ENCODE measurements around the gene TEPSIN.

DNA sequence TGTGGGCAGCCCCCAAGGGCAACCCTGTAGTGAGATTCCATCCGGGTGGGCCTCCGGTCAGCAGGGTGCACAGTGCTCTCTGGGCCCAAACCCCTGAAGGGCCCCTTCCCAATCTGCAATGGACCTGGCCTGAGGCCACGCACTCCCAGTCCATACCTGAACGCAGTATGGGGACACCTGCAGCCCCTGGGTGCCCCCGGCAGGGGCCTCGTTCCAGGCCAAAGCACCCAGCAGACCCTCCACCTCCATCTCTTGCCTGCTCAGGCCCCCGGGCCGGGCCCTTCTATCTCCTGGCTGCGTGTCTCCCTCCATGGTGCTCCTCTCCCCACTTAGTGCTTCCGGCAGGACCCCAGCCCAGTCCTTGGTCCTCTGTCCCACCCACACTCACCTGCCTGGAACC is 55.5 kb downstream of the TEPSIN start:
- TF ChIP-seq, protein P1, sequence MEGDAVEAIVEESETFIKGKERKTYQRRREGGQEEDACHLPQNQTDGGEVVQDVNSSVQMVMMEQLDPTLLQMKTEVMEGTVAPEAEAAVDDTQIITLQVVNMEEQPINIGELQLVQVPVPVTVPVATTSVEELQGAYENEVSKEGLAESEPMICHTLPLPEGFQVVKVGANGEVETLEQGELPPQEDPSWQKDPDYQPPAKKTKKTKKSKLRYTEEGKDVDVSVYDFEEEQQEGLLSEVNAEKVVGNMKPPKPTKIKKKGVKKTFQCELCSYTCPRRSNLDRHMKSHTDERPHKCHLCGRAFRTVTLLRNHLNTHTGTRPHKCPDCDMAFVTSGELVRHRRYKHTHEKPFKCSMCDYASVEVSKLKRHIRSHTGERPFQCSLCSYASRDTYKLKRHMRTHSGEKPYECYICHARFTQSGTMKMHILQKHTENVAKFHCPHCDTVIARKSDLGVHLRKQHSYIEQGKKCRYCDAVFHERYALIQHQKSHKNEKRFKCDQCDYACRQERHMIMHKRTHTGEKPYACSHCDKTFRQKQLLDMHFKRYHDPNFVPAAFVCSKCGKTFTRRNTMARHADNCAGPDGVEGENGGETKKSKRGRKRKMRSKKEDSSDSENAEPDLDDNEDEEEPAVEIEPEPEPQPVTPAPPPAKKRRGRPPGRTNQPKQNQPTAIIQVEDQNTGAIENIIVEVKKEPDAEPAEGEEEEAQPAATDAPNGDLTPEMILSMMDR (IDR thresholded peaks at IDR 0.05), result no peak
- no peak for TF ChIP-seq NFYB (CRISPR knock-in tag; conservative IDR thresholded peaks at IDR 0.05; ENCODE audit: low read depth)
- TF ChIP-seq ZBTB21 (CRISPR knock-in tag; IDR thresholded peaks at IDR 0.05; ENCODE audit: borderline replicate concordance), result no peak
- TF ChIP-seq CREB1 (CRISPR knock-in tag; IDR thresholded peaks at IDR 0.05), result no peak
- TF ChIP-seq ZNF232 (CRISPR knock-in tag; IDR thresholded peaks at IDR 0.05), result no peak
- TF ChIP-seq, protein P2, sequence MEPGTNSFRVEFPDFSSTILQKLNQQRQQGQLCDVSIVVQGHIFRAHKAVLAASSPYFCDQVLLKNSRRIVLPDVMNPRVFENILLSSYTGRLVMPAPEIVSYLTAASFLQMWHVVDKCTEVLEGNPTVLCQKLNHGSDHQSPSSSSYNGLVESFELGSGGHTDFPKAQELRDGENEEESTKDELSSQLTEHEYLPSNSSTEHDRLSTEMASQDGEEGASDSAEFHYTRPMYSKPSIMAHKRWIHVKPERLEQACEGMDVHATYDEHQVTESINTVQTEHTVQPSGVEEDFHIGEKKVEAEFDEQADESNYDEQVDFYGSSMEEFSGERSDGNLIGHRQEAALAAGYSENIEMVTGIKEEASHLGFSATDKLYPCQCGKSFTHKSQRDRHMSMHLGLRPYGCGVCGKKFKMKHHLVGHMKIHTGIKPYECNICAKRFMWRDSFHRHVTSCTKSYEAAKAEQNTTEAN (CRISPR knock-in tag; IDR thresholded peaks at IDR 0.05), result no peak
- TF ChIP-seq, protein P3, sequence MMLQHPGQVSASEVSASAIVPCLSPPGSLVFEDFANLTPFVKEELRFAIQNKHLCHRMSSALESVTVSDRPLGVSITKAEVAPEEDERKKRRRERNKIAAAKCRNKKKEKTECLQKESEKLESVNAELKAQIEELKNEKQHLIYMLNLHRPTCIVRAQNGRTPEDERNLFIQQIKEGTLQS (CRISPR knock-in tag; conservative IDR thresholded peaks at IDR 0.05), result no peak
- no peak for TF ChIP-seq KAT7 (CRISPR knock-in tag; IDR thresholded peaks at IDR 0.05; ENCODE audit: borderline replicate concordance)
- TF ChIP-seq SOX15 (CRISPR knock-in tag; IDR thresholded peaks at IDR 0.05), result no peak
- TF ChIP-seq MXD4 (CRISPR knock-in tag; IDR thresholded peaks at IDR 0.05; ENCODE audit: borderline replicate concordance), result no peak
- TF ChIP-seq SP1 (CRISPR knock-in tag; conservative IDR thresholded peaks at IDR 0.05), result no peak

All from WTC11 (cell line).